ENCODE data around the gene PBXIP1.
"Not testable (repeated sequence)": the region's sequence is repeated elsewhere in the genome, so short reads cannot be mapped to it uniquely, and the experiment has no call there.

Gene PBXIP1

DNA sequence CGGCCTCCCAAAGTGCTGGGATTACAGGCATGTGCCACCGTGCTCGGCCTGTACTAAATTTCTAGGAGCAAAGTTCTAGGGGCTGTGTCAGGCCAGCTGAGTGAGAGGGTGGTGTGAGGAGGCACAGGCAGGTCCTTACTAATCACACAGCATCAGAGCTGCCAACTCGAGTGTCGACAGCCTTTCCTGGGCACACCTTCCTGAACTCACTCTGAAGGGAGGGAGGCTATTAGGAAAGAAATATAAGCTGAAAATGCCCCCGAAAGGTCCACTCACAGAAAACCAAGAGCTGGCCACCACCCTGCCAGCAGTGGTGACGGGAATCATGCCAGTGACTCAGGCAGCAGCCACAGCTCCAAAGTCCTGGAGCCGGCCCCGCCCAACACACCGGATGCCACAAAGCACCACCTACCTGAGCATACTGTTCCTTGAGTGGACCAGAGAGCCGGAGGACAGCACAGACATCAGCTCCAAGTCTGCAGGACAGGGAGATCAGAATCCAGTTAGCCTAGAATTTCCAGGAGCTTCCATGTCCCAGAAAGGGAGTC is 23.9 kb downstream of the PBXIP1 start:
- no peak overlapping the region for H3K4me3 ChIP-seq (ENCODE audit: low read length)
- peak overlapping the region; percentile 67 for H3K9ac ChIP-seq (ENCODE audit: low read length)

DNA sequence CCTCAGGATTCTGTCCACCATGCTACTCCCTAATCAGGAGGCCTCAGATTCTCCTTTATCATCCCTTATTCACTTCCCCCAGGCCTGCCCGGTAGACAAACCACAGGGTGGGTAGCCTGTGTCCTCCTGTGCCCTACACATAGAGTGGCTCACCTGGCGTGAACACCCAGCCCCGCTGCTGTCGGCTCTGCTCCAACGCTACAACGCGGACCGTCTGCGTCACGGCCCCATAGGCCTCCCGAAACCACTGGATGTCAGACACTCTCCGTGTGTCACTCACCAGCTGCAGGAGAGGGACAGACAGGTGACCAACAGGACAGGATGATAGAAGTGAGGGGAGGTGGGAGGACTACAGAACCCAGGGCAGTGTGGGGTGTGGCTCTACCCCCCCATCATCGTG is 29.7 kb downstream of the PBXIP1 start:
- no peaks in the 10 kb centered on the region for H3K27me3 ChIP-seq (ENCODE audit: control insufficient read depth, insufficient read depth, low read length)

More for the DNA sequence above, 23.9 kb downstream of the PBXIP1 start:
- peaks cover 36% of the 10 kb centered on the region for H3K4me1 ChIP-seq (ENCODE audit: control insufficient read depth, insufficient read depth, low read length)
- no peaks in the 10 kb centered on the region for H3K36me3 ChIP-seq (ENCODE audit: control insufficient read depth, insufficient read depth, low read length)
- no peaks in the 10 kb centered on the region for H3K9me3 ChIP-seq (ENCODE audit: control insufficient read depth, low read length)
- no peaks in the 10 kb centered on the region for H3K27me3 ChIP-seq (ENCODE audit: control insufficient read depth, insufficient read depth, low read length)

DNA sequence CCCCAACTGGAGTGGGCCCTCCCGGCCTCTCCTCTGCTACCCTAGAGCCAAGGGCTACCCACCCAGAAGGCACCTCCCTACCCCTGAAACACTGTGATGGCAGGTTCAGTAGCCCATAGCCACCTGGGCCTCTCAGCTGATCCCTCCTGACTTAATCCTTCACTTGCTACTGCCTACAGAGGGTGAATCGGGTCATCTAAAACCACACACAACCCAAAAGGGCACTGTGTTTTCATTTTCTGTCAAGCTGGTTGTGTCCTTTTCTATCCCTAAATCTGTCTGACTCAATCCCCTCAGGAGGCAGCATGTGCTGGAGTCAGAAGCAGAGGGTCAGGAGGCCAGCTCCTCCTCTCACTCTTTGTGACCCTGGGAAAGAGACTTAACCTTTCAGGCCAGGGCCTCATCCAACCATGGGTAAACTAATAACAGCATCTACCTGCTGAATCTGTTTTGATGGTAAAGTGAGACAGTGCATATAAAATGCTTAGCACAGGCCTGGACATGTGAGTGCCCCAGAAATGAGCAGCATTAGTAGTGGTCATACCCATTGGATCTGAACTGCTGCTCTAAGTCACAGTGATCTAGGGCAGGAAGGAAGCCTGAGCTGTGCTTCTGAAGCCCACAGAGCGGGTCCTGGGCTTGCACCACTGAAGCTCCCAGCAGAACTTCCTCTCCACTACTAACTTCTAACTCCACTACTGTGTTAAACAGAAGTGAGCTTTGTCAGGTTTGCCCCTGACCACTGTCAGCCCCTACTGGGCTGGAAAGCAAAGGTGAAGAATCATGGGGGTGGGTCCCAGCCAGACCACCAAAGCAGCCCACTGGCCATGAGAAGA is 30.3 kb downstream of the PBXIP1 start:
- no peaks in the 10 kb centered on the region for H3K9me3 ChIP-seq (ENCODE audit: control insufficient read depth, low read length)
- H3K36me3 ChIP-seq (ENCODE audit: control insufficient read depth, insufficient read depth, low read length): peaks cover 12% of the 10 kb centered on the region
- no peaks in the 10 kb centered on the region for H3K27me3 ChIP-seq (ENCODE audit: control insufficient read depth, insufficient read depth, low read length)
- H3K9ac ChIP-seq (ENCODE audit: low read length): no peak overlapping the region
- no peak overlapping the region for H3K4me3 ChIP-seq (ENCODE audit: low read length)
- H3K4me1 ChIP-seq (ENCODE audit: control insufficient read depth, insufficient read depth, low read length): no peaks in the 10 kb centered on the region

More for the DNA sequence above, 29.7 kb downstream of the PBXIP1 start:
- no peaks in the 10 kb centered on the region for H3K9me3 ChIP-seq (ENCODE audit: control insufficient read depth, low read length)
- peaks cover 2% of the 10 kb centered on the region for H3K4me1 ChIP-seq (ENCODE audit: control insufficient read depth, insufficient read depth, low read length)
- no peak overlapping the region for H3K4me3 ChIP-seq (ENCODE audit: low read length)
- no peak overlapping the region for H3K9ac ChIP-seq (ENCODE audit: low read length)
- peaks cover 12% of the 10 kb centered on the region for H3K36me3 ChIP-seq (ENCODE audit: control insufficient read depth, insufficient read depth, low read length)

DNA sequence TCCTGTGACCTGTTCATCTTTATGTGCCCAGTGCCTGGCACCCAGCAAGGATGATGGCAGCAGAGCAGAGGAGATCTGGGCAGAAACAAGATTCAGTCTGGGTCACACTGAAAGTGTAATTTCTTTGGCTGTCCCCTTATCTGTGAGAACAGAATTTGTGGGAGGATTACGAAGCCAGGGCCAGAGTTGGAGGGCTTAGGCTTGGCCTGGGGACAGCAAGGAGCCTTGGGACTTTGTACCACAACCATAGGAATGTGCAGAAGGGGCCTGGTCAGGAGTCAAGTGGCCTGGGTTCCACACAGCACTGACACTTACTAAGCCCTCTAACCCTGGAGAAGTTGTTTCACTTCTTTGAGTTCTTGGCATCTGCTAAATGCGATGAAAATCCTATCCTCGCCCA is 32.2 kb downstream of the PBXIP1 start:
- no peak overlapping the region for H3K9ac ChIP-seq (ENCODE audit: low read length)
- H3K4me1 ChIP-seq (ENCODE audit: control insufficient read depth, insufficient read depth, low read length): no peaks in the 10 kb centered on the region
- peaks cover 12% of the 10 kb centered on the region for H3K36me3 ChIP-seq (ENCODE audit: control insufficient read depth, insufficient read depth, low read length)
- no peaks in the 10 kb centered on the region for H3K27me3 ChIP-seq (ENCODE audit: control insufficient read depth, insufficient read depth, low read length)
- H3K4me3 ChIP-seq (ENCODE audit: low read length): no peak overlapping the region
- no peaks in the 10 kb centered on the region for H3K9me3 ChIP-seq (ENCODE audit: control insufficient read depth, low read length)

DNA sequence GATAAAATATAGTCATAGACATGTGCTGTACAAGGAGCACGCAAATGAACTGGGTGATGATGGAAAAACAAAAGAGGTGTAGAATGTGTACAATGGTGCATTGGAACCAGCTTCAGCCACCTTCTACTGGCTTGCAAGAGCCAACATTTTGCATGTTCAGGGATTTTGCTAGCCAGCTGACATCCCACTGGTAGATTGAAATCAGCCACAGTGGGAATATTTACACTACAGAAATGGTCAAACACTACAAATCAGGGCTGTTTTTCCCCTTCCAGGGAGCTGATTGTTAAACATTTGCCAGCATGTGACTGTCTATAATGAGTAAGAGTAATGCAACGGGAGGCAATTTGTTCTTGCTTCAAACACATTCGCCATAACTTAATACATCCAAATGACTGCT is 42.6 kb downstream of the PBXIP1 start:
- Histone ChIP-seq H3K4me3 (ENCODE audit: low read length) (no peak overlapping the region), H3K9me3 (ENCODE audit: control insufficient read depth, low read length) (no peaks in the 10 kb centered on the region), H3K9ac (ENCODE audit: low read length) (no peak overlapping the region), H3K36me3 (ENCODE audit: control insufficient read depth, insufficient read depth, low read length) (no peaks in the 10 kb centered on the region), H3K4me1 (ENCODE audit: control insufficient read depth, insufficient read depth, low read length) (no peaks in the 10 kb centered on the region), H3K27me3 (ENCODE audit: control insufficient read depth, insufficient read depth, low read length) (no peaks in the 10 kb centered on the region)

DNA sequence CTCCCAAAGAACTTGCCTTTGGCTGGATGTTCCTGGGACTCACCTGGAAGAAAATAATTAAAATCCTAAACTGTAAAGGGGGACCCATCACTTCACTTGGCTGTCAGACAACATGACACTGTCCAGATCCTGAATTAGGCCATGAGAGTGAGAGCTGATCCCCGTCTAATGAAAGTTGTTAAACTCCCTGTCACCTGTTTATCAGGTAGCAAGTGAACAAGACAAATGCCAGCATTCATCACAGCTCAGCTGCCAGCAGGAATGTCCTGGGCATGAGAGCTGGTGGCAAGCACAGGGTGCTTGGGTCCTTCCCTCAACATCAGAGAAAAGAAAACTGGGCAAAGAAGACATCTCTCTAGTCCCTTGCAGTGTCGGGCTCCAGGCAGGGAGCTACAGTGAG is 43.1 kb downstream of the PBXIP1 start:
- no peaks in the 10 kb centered on the region for H3K4me1 ChIP-seq (ENCODE audit: control insufficient read depth, insufficient read depth, low read length)
- H3K27me3 ChIP-seq (ENCODE audit: control insufficient read depth, insufficient read depth, low read length): no peaks in the 10 kb centered on the region
- no peaks in the 10 kb centered on the region for H3K36me3 ChIP-seq (ENCODE audit: control insufficient read depth, insufficient read depth, low read length)
- H3K4me3 ChIP-seq (ENCODE audit: low read length): no peak overlapping the region
- H3K9me3 ChIP-seq (ENCODE audit: control insufficient read depth, low read length): no peaks in the 10 kb centered on the region
- H3K9ac ChIP-seq (ENCODE audit: low read length): no peak overlapping the region

DNA sequence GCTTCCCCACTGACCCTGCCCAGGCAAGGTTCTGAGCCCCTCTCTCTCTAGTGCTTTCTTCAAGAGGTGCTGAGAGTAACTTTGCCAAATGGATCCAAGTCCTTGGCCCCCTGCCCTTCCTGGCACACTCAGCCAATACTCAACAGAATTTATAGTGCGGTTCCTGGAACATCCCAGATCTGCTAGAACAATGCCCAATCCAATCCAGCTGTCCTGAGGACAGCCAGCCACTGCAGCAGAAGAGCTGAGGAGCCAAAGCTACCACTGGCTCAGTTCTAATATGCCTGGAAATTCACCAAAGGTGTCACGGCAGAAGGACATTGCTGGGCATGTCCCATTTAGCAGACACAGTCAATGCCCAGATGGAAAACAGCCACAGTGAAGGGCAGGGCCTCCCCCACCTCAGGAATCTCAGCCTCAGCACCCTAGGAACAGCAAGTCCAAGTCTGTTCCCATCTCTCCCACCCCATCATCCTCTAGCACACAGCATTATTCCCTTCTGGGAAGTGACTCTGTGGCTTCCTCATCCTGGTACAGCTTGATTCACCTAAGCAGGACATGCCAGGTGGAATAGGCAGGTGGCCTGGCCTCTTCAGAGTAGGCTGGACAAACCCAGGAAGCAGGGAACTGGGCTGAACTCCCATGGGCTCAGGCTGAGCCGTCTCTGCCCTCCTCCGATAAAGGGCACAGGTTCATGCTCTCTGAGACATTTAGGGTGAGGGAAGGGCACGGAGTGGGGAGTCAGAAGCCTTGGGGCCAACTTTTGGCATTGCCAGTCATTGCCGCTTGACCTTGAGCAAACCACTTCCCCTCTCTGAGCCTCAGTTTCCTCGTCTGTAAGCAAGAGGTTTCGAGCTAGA is 44.0 kb downstream of the PBXIP1 start:
- Histone ChIP-seq H3K4me1 (ENCODE audit: control insufficient read depth, insufficient read depth, low read length) (no peaks in the 10 kb centered on the region), H3K9me3 (ENCODE audit: control insufficient read depth, low read length) (no peaks in the 10 kb centered on the region), H3K9ac (ENCODE audit: low read length) (no peak overlapping the region), H3K4me3 (ENCODE audit: low read length) (no peak overlapping the region), H3K36me3 (ENCODE audit: control insufficient read depth, insufficient read depth, low read length) (no peaks in the 10 kb centered on the region), H3K27me3 (ENCODE audit: control insufficient read depth, insufficient read depth, low read length) (no peaks in the 10 kb centered on the region)

DNA sequence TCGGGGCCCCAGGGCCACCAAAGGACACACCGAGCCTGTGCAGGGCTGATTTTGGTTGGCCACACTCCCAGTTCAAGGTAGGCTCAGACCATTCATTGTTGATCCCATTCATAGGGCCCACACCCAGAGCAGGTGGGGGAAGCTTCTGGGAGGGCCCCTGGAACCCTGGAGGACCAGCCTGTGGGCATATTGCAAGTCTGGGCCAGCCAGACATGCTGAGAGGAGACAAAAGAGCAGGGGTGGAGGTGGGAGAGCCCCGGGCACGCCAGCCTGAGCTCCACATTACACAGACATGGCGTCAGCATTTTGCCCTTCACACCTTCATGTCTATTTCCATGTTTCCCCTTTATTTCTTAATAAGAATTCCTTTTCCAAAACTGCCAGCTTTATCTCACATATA is 45.0 kb downstream of the PBXIP1 start:
- no peak overlapping the region for H3K9ac ChIP-seq (ENCODE audit: low read length)
- H3K4me1 ChIP-seq (ENCODE audit: control insufficient read depth, insufficient read depth, low read length): no peaks in the 10 kb centered on the region
- H3K9me3 ChIP-seq (ENCODE audit: control insufficient read depth, low read length): no peaks in the 10 kb centered on the region
- H3K36me3 ChIP-seq (ENCODE audit: control insufficient read depth, insufficient read depth, low read length): no peaks in the 10 kb centered on the region
- no peaks in the 10 kb centered on the region for H3K27me3 ChIP-seq (ENCODE audit: control insufficient read depth, insufficient read depth, low read length)
- no peak overlapping the region for H3K4me3 ChIP-seq (ENCODE audit: low read length)

DNA sequence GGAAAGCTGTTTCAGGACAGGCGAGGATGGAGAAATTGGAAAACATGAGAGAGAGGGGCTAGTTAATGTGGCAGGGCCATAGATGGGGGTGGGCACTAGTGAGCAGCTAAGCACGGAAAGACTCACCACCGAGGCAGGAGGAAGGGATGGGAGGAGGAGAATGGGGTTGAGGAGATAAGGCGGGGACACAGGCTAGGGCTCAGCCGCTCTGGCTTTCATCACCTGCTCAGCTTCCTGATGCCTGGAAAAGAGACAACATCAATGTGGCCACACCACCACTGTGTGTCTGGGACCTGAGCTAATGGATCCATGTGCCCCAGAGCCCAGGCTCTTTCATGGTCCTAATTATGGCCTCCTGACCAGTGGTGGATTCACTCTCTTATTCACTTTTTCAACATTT is 47.0 kb downstream of the PBXIP1 start:
- Histone ChIP-seq H3K9ac (ENCODE audit: low read length) (no peak overlapping the region), H3K4me1 (ENCODE audit: control insufficient read depth, insufficient read depth, low read length) (no peaks in the 10 kb centered on the region), H3K9me3 (ENCODE audit: control insufficient read depth, low read length) (no peaks in the 10 kb centered on the region), H3K27me3 (ENCODE audit: control insufficient read depth, insufficient read depth, low read length) (no peaks in the 10 kb centered on the region), H3K36me3 (ENCODE audit: control insufficient read depth, insufficient read depth, low read length) (no peaks in the 10 kb centered on the region), H3K4me3 (ENCODE audit: low read length) (no peak overlapping the region)

DNA sequence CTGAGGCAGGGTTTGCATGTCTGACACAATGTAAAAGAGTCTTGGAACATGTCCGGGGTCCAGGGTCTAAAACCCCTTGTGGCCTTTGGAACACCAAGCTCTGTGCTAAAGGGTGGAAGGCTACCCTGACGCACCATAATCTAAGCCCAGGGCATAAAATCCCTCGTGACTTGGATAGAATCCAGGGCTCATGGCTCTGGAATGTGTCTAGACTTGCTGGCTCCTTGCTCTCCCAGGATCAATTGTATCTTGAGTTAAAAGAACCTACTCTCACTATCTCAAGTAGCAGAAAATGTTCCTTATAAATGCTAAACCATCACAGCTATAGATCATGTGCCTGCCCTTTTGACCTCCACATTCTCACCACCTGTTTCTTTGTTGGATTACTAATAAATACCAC is 47.8 kb downstream of the PBXIP1 start:
- H3K27me3 ChIP-seq (ENCODE audit: control insufficient read depth, insufficient read depth, low read length); H3K4me3 ChIP-seq (ENCODE audit: low read length); H3K9ac ChIP-seq (ENCODE audit: low read length); H3K36me3 ChIP-seq (ENCODE audit: control insufficient read depth, insufficient read depth, low read length); H3K9me3 ChIP-seq (ENCODE audit: control insufficient read depth, low read length); H3K4me1 ChIP-seq (ENCODE audit: control insufficient read depth, insufficient read depth, low read length): not testable (repeated sequence)

DNA sequence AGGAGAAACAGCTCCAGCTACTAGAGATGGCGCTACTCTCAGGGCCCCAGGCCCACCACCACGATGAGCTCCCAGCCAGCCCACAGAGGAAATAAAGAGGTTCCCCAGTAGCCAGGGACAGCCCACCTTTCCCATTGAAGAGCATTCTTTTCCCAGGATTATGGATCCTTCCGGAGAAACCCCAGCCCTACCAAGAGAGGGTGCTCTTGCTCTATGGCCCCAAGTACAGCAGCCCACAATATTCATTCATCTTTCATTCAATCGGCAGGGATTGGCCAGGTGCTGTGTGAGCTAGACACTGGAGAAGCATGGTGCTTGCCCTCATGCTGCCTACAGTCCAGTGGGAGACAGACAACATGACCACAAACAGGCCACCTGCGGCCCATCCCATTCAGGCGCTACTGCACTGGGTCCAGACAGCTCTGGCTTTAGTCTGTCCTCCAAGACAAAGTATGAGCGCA is 49.2 kb downstream of the PBXIP1 start:
- H3K4me3 ChIP-seq (ENCODE audit: low read length): no peak overlapping the region
- H3K9ac ChIP-seq (ENCODE audit: low read length): no peak overlapping the region
- H3K4me1 ChIP-seq (ENCODE audit: control insufficient read depth, insufficient read depth, low read length): no peaks in the 10 kb centered on the region
- no peaks in the 10 kb centered on the region for H3K36me3 ChIP-seq (ENCODE audit: control insufficient read depth, insufficient read depth, low read length)
- H3K27me3 ChIP-seq (ENCODE audit: control insufficient read depth, insufficient read depth, low read length): no peaks in the 10 kb centered on the region
- no peaks in the 10 kb centered on the region for H3K9me3 ChIP-seq (ENCODE audit: control insufficient read depth, low read length)

Measured in mucosa of stomach (tissue), 1 donor.